Type B pancreatic cell (in vitro differentiated cells): ENCODE measurements around the gene DYNC1I1. TPM values are rescaled to one million over a fixed set of nuclear protein-coding genes. Genes with fewer than 3 reads are reported as not detected.

ENCODE experiments used
- DNase-seq: peaks from one replicate; pipeline ENCODE4 v3.0.0; 2021; ENCODE audit warnings: mixed read lengths; ENCODE audit not compliant: unreplicated experiment; ENCODE audit errors: extremely low spot score
- H3K27ac Mint-ChIP-seq: 2 replicates; pipeline ENCODE4 v1.8.0; 2021; ENCODE audit warnings: mild to moderate bottlenecking, mixed read lengths
- H3K27me3 Mint-ChIP-seq: 2 replicates; pipeline ENCODE4 v1.8.0; 2021; ENCODE audit warnings: mixed read lengths
- H3K36me3 Mint-ChIP-seq: 2 replicates; pipeline ENCODE4 v1.8.0; 2021; ENCODE audit warnings: mixed read lengths
- H3K4me1 Mint-ChIP-seq: one replicate; pipeline ENCODE4 v1.8.0; 2021; ENCODE audit warnings: mixed read lengths; ENCODE audit not compliant: unreplicated experiment
- H3K4me3 Mint-ChIP-seq: 2 replicates; pipeline ENCODE4 v1.8.0; 2021; ENCODE audit warnings: mild to moderate bottlenecking, mixed read lengths
- H3K9me3 Mint-ChIP-seq: 2 replicates; pipeline ENCODE4 v1.8.0; 2021; ENCODE audit warnings: mixed read lengths
- CTCF ChIP-seq: fragments of 200-600 bp; sonication (generic); conservative IDR thresholded peaks from 2 replicates; pipeline ENCODE4 v1.5.0; 2021; ENCODE audit warnings: antibody characterized with exemption, mild to moderate bottlenecking
- total RNA-seq: library from RNA; stranded (reverse); gene quantifications from 2 replicates; pipeline ENCODE4 v1.2.1, GENCODE V29; 2021; ENCODE audit warnings: low replicate concordance

DYNC1I1 gene
- total RNA-seq, 1 donor from 2014 or later, result 4.0 TPM

DNA sequence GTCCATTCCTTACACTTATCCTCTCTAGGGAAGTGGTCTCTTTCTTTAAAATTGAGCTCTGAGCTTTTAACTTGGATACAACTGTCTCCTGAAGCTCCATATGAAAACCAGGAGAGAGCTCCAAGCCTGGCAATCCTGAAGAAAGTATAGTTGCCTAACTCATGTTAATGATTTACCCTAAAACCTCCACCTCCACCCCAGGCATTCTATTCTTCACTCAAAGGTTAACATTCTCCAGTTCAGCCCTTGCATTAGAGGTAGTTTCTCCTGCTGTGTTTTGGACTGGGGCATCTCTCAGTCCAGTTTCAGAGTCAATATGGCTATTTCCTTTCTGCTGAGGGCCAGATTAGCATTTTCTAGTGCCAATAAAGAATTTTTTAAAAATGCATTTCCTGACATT, 354.0 kb downstream of the DYNC1I1 start:
- Mint-ChIP-seq H3K4me3 (no peak overlapping the region), H3K9me3 (no peaks in the 10 kb centered on the region), H3K36me3 (peaks cover 9% of the 10 kb centered on the region), H3K4me1 (peaks cover 10% of the 10 kb centered on the region), H3K27me3 (no peaks in the 10 kb centered on the region), H3K27ac (no peak overlapping the region)
- no peak for DNase-seq
- TF ChIP-seq CTCF, result no peak

DNA sequence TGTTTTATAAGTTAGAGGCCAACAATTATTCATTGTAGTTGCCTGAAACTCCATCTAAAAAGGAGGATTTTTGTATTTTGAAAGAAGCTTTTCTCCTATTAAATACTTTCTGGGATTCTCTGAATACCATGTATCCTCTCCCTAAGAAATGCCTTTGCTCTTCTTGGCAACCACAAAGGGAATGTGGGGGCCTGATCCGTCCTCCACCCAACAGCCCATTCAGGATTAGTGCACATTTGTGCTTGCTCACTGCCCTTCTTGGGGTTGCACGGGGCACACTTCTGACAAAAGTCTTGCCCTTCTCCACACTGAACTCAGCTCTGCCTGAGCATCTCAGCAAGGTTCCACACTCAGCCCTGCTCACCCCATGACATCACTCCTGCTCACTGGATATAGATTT, 355.4 kb downstream of the DYNC1I1 start:
- Mint-ChIP-seq H3K36me3 (peaks cover 3% of the 10 kb centered on the region), H3K27ac (no peak overlapping the region), H3K4me1 (peaks cover 4% of the 10 kb centered on the region), H3K27me3 (no peaks in the 10 kb centered on the region), H3K9me3 (no peaks in the 10 kb centered on the region), H3K4me3 (no peak overlapping the region)
- TF ChIP-seq CTCF, result no peak
- no peak for DNase-seq

DNA sequence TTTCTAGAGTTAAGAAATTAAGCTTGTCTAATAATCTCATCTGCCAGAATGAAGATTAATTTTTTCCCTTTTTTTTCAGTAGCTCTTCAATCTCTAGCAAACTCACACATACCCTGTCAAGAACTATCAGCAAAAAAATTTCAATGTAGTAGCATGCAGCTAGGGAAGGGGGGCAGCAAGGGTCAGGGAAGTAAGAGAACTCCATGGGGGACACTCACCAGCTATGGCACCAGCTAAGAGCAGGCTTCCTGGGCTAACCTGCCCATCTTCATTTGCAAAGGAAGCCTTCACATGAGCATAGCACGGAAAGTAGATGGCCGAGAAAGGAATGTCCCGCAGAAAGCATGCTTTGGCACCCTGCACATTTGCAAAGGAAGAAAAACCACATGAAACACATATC, 359.2 kb downstream of the DYNC1I1 start:
- no peak for DNase-seq

DNA sequence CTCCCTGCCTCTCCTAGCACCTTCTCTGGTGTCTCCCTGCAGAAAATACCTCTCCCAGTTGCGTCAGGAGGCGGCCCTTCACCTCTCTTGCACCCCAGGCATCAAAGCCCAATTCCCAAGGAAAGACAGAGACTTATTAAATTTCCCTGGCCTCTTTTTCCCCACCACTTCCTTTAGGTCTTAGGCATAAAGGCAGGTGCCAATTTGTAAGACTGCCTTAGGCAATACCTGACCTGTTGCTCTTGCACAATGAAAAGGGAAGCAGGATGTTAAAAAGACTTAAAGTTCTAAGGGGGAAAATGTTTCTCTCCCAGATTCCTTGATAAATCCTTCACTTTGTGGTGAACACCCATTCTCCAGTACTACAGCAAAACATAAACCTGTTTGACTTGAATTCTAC, 362.9 kb downstream of the DYNC1I1 start:
- H3K27ac Mint-ChIP-seq, result peak overlapping the region; percentile 87
- H3K4me3 Mint-ChIP-seq, result peak overlapping the region; percentile 64
- peaks cover 7% of the 10 kb centered on the region for H3K4me1 Mint-ChIP-seq
- TF ChIP-seq CTCF, result no peak
- peaks cover 28% of the 10 kb centered on the region for H3K36me3 Mint-ChIP-seq
- DNase-seq, result no peak
- no peaks in the 10 kb centered on the region for H3K27me3 Mint-ChIP-seq
- no peaks in the 10 kb centered on the region for H3K9me3 Mint-ChIP-seq

More for the DNA sequence above, 359.2 kb downstream of the DYNC1I1 start:
- peaks cover 17% of the 10 kb centered on the region for H3K36me3 Mint-ChIP-seq
- peaks cover 7% of the 10 kb centered on the region for H3K4me1 Mint-ChIP-seq
- TF ChIP-seq CTCF, result no peak
- H3K27ac Mint-ChIP-seq, result no peak overlapping the region
- no peak overlapping the region for H3K4me3 Mint-ChIP-seq
- no peaks in the 10 kb centered on the region for H3K27me3 Mint-ChIP-seq
- H3K9me3 Mint-ChIP-seq, result no peaks in the 10 kb centered on the region

DNA sequence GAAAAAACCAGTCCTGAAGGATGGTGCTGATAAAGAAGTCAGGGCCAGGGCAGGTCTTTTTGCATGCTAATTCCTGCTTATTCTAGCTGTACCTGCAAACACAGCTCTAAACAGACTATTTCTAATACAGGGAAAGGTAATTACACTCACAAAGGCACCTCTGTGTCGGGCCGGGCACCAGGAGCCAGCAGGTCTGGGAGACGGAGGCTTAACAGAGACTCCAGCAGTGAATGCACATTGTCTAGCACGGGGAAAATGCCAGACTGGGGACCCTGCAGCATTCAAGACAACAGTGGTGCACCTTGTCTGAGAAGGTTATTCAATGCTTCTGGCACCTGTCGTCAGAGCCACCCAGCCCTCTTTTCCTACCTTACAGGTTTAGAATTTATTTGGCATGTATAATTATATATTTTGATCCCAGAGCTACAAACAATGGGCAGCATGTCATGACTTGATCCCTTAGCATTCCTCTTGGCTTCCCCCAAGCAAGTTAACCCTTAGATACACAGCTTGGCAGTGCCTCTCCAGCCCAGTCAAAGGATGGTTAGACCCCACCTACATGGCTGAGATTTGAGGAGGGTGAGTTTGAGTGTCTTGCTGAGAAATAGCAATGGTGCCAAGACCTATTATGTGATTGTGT, 364.4 kb downstream of the DYNC1I1 start:
- H3K27ac Mint-ChIP-seq, result peak overlapping the region; percentile 87
- H3K36me3 Mint-ChIP-seq, result peaks cover 29% of the 10 kb centered on the region
- no peaks in the 10 kb centered on the region for H3K27me3 Mint-ChIP-seq

More for the DNA sequence above, 364.4 kb downstream of the DYNC1I1 start:
- DNase-seq, result no peak
- H3K4me3 Mint-ChIP-seq, result peak overlapping the region; percentile 23
- peaks cover 7% of the 10 kb centered on the region for H3K4me1 Mint-ChIP-seq
- no peak for TF ChIP-seq CTCF
- H3K9me3 Mint-ChIP-seq, result no peaks in the 10 kb centered on the region
